GM18951 (cell line): ENCODE measurements around the gene TMPRSS11B.
"Not testable (repeated sequence)": the region's sequence is repeated elsewhere in the genome, so short reads cannot be mapped to it uniquely, and the experiment has no call there.

Experiments used
- POLR2A ChIP-seq: IDR thresholded peaks from 4 replicates; pipeline ENCODE4 v1.6.1; 2011; ENCODE audit warnings: mild to moderate bottlenecking; ENCODE audit not compliant: insufficient read length, insufficient read depth; ENCODE audit errors: extremely low read depth
- in situ Hi-C: fragments of 300-500 bp; cut with MboI; formaldehyde crosslinking; loops from one replicate; pipeline ENCODE4 v1.12.0; 2022; ENCODE audit warnings: low sequenced_read_pairs, mixed read lengths, inconsistent platforms; ENCODE audit not compliant: unreplicated experiment

TMPRSS11B gene

DNA sequence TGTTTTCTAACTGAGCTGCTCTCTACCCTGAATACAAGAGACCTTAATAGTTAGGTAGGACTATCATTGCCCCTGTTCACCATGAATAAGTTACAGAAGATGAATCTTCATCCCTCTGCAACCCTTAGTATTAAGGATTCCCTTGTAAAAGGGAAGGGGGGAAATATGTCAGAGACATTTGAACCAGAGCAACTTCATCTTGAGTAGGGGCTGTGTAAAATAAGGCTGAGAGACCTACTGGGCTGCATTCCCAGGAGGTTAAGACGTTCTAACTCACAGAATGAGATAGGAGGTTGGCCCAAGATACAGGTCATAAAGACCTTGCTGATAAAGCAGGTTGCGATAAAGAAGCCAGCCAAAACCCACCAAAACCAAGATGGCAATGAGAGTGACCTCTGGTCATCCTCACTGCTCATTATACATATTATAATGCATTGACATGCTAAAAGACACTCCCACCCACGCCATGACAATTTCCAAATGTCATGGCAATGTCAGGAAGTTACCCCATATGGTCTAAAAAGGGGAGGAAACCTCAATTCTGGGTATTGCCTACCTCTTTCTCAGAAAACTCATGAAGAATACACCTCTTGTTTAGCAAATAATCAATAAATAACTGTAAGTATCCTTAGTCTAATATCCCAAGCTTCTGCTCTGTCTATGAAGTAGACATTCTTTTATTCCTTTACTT lies 19.5 kb upstream of the TMPRSS11B start:
- no peak for TF ChIP-seq POLR2A
- in situ Hi-C loops: no loop called here

- no peak for TF ChIP-seq POLR2A
- in situ Hi-C loops: no loop called here
Observed at GRCh38 chr4:68259191-68259590, 13.7 kb upstream of the TMPRSS11B start.

DNA sequence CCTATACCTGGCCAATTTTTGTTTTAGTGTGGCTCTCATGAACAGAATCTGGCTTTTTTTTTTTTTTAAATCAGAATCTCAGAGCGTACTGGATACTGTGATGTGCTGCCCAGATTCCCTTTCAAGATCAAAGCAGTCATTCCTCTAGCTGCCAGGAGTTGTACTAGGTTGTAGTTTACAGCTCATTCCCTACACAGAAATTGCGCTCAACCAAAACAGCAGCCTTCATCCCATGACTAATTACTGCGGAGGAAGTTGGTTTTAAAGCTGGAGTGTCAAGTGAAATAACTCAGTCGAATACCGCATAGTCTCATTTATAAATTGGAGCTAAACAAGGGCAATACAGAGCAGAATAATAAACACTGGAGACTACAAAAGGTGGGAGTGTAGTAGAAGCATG lies 12.2 kb upstream of the TMPRSS11B start:
- no peak for TF ChIP-seq POLR2A

GRCh38 chr4:68256284-68256683 lies 10.8 kb upstream of the TMPRSS11B start:
- in situ Hi-C loops: no loop called here

More for the DNA sequence above, 12.2 kb upstream of the TMPRSS11B start:
- in situ Hi-C loops: no loop called here

DNA sequence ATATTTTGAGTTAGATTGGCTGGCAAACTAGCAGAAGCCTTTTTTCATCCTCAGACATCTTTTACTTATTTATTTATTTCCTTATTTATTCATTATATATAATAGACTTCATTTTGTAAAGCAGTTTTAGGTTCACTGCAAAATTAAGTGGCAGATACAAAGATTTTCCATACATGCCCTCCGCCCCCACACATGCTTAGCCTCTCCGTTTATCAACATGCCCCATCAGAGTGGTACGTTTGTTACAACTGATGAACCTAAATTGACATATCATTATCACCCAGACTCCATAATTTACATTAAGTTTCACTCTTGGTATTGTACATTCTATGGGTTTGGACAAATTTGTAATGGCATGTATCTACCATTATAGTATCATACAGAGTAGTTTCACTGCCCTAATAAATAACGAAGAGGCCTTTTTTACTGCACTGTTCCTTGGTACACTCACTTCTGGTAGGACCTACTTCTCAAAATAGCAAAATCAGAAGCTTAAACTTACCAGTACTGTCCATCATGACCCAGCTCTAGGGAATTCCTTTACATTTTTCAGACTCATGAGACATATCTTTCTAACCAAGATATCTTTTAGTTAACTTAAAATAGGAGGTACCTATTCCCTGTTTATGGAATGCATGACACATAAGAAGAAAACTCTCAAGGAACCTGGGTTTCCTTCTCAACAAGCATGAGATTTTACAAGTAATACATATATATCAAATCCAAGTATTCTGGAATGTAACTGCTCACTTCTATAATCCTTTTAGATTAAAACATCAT lies 4.8 kb upstream of the TMPRSS11B start:
- in situ Hi-C loops: no loop called here
- no peak for TF ChIP-seq POLR2A

More at GRCh38 chr4:68256284-68256683, 10.8 kb upstream of the TMPRSS11B start:
- TF ChIP-seq POLR2A: no peak

DNA sequence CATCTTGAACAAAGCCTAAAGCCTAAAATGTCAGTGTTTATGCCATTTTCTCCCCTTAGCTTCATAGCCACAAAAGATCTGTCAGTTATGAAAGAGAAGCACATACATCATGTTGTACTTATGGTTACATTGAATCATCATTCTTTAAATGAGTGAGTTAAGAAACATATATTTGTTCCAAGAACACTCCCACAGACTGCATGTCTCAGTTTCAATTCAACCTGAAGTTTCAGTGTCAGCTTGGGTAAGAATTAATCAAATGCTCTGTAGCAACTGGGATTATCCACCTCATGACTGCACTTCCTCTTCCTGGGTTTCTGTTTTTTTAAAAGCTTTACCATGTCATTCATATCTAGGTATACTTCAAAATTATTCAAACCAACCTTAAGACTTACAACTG lies 3.9 kb upstream of the TMPRSS11B start:
- no peak for TF ChIP-seq POLR2A
- in situ Hi-C loops: no loop called here

GRCh38 chr4:68240620-68241019 lies 4.9 kb downstream of the TMPRSS11B start:
- in situ Hi-C loops: no loop called here
- TF ChIP-seq POLR2A: no peak

DNA sequence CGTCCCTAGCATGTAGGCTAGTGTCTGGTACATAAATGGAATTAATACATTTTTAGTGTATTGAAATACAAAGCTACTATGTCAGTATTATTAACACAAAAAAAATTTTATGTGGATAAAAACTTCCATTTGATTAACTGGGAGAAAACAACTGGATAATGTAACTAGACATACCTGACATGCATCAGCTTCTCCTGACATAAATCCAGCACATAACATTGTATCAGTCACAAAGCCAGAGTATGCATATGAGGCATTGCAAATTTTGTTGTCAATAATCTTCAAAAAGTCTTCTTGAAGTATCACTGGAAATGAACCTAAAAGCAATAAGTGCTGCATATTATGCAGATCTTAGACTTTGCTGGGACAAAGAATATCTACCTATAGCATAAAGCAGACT lies 16.9 kb downstream of the TMPRSS11B start:
- TF ChIP-seq POLR2A: no peak
- in situ Hi-C loops: no loop called here

DNA sequence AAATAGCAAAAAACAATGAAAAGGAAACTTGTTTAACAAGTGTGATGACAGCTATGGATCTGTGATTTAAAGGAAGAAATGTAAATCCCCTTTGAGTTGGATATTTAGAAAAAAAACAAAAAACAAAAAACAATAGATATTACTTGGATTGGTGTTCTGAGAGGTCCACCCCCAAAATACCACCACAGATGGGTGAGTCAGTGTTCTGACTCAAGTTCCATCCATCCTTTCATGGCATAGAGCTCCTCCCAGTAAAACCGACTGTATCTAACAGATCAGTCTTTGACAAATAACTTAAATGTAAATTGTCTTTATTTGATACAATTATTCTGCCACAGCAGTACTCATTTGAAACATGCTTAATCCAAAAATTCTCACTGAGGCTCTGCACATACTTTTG lies 27.4 kb downstream of the TMPRSS11B start:
- TF ChIP-seq POLR2A: no peak
- in situ Hi-C loops: no loop called here

GRCh38 chr4:68216501-68216900 lies 29.0 kb downstream of the TMPRSS11B start:
- in situ Hi-C loops: no loop called here
- TF ChIP-seq POLR2A: no peak

- no peak for TF ChIP-seq POLR2A
- in situ Hi-C loops: no loop called here
Observed at GRCh38 chr4:68209003-68209402, 36.5 kb downstream of the TMPRSS11B start.

GRCh38 chr4:68194305-68194704 lies 51.2 kb downstream of the TMPRSS11B start:
- in situ Hi-C loops: not testable (repeated sequence)

DNA sequence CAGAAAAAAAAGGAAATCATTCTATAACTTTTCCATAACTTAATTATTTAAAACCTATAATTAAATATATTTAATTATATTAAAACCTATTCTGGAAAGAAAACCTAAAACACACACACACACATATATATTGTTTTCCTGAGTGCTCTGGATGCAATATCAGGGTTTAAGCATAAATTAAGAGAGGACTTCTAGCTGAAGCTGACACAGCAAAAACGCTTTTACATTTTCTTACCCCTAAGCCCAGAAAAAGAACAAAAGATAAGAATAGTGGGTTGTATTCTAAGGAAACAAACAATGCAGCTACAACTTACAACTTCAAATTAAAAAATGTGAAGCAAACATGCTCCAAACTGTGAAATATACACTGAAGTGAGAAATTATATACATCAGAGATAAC lies 52.3 kb downstream of the TMPRSS11B start:
- in situ Hi-C loops: no loop called here
- TF ChIP-seq POLR2A: no peak

- in situ Hi-C loops: no loop called here
- TF ChIP-seq POLR2A: no peak
Observed at GRCh38 chr4:68187145-68187544, 58.3 kb downstream of the TMPRSS11B start.
